Breast epithelium (tissue), 3 donors: Measurements from ENCODE around the gene ZNF544.

ENCODE experiments used
- CTCF ChIP-seq, 3 donors: fragments of 450-650 bp; IDR thresholded peaks; one replicate each; pipeline ENCODE4 v1.5.1; 2016 to 2017; ENCODE audit warnings: antibody characterized with exemption in 3 of 3, mild to moderate bottlenecking in 3 of 3, moderate library complexity in 3 of 3
- POLR2A ChIP-seq: fragments of 450-650 bp; IDR thresholded peaks from one replicate; pipeline ENCODE4 v1.6.1; 2016; ENCODE audit warnings: antibody characterized with exemption, mild to moderate bottlenecking, moderate library complexity

- TF ChIP-seq POLR2A (no peak), CTCF (IDR thresholded peaks at IDR 0.05) (no peak)
Measured at GRCh38 chr19:58300620-58301019, 71.9 kb downstream of the ZNF544 start.
